ENCODE measurements around the gene CRY2.

GRCh38 chr11:45799562-45799961 lies 47.7 kb upstream of the CRY2 start:
- TF ChIP-seq CTCF (IDR thresholded peaks at IDR 0.05) = no peak
- no peak for TF ChIP-seq POLR2A (IDR thresholded peaks at IDR 0.05)

All from esophagus squamous epithelium (tissue), 4 donors.